Urinary bladder (tissue), 4 donors: Measurements from ENCODE around the gene TIMM22. TPM values are rescaled to one million over a fixed set of nuclear protein-coding genes. Genes with fewer than 3 reads are reported as not detected.

ENCODE experiments used
- DNase-seq: peaks from one replicate; pipeline ENCODE4 v3.0.0-alpha.2; 2015; ENCODE audit errors: extremely low spot score
- H3K27ac ChIP-seq: one replicate; pipeline ENCODE4 v1.5.1; 2013; ENCODE audit warnings: low read depth, mild to moderate bottlenecking, moderate library complexity
- H3K36me3 ChIP-seq: one replicate; pipeline ENCODE4 v1.6.1; 2013; ENCODE audit warnings: mild to moderate bottlenecking, moderate library complexity; ENCODE audit not compliant: insufficient read depth
- H3K4me1 ChIP-seq: one replicate; pipeline ENCODE4 v1.6.1; 2013; ENCODE audit warnings: mild to moderate bottlenecking, moderate library complexity; ENCODE audit not compliant: insufficient read depth
- H3K4me3 ChIP-seq: one replicate; pipeline ENCODE4 v1.5.1; 2013; ENCODE audit warnings: low read depth, low read length
- WGBS: extraction: QIAGEN DNeasy Blood & Tissue Kit; methylation state at CpG from one replicate; pipeline ENCODE4 v1.1.7; 2013; 5-methylcytosine and 5-hydroxymethylcytosine counted together
- polyA plus RNA-seq: library from polyadenylated mRNA; stranded (reverse); fragments of 200-250 nt; gene quantifications from one replicate; pipeline ENCODE4 v1.2.3, GENCODE V29; 2013
- total RNA-seq: library from RNA; depleted of rRNA; stranded (reverse); fragments of >200 nt; gene quantifications from one replicate; pipeline ENCODE4 v1.2.3, GENCODE V29; 2014
- donor health status: healthy with polysubstance abuse.
- donor health status: healthy.

The TIMM22 gene
- total and polyA plus RNA-seq, 2 donors: 9.3 to 11.3 TPM

GRCh38 chr17:1027044-1027443 lies 30.1 kb downstream of the TIMM22 start:
- H3K4me1 ChIP-seq: no peaks in the 10 kb centered on the region
- H3K27ac ChIP-seq: no peak overlapping the region
- WGBS: 89% methylated on average over 9 of the region's 9 CpGs
- DNase-seq: no peak
- H3K36me3 ChIP-seq: no peaks in the 10 kb centered on the region
- H3K4me3 ChIP-seq: no peak overlapping the region

- Histone ChIP-seq H3K4me1 (no peaks in the 10 kb centered on the region), H3K4me3 (no peak overlapping the region), H3K27ac (peak overlapping the region; percentile 75), H3K36me3 (no peaks in the 10 kb centered on the region)
- no peak for DNase-seq
- 65% methylated on average over 30 of the region's 30 CpGs for WGBS
These were observed 32.4 kb downstream of the TIMM22 start for GRCh38 chr17:1029196-1029921.

- no peak overlapping the region for H3K27ac ChIP-seq
- no peak overlapping the region for H3K4me3 ChIP-seq
- H3K36me3 ChIP-seq: no peaks in the 10 kb centered on the region
- 71% methylated on average over 20 of the region's 20 CpGs for WGBS
- DNase-seq: no peak
- H3K4me1 ChIP-seq: no peaks in the 10 kb centered on the region
These were observed 33.2 kb downstream of the TIMM22 start for GRCh38 chr17:1029922-1030644.

- Histone ChIP-seq H3K4me3 (peak overlapping the region; percentile 37), H3K27ac (no peak overlapping the region), H3K36me3 (no peaks in the 10 kb centered on the region), H3K4me1 (no peaks in the 10 kb centered on the region)
- 30% methylated on average over 45 of the region's 45 CpGs for WGBS
- no peak for DNase-seq
These were observed 34.0 kb downstream of the TIMM22 start for GRCh38 chr17:1030684-1031532.

- H3K27ac ChIP-seq: no peak overlapping the region
- WGBS: 20% methylated on average over 27 of the region's 35 CpGs
- H3K4me1 ChIP-seq: no peaks in the 10 kb centered on the region
- H3K4me3 ChIP-seq: peak overlapping the region; percentile 37
- no peak for DNase-seq
- H3K36me3 ChIP-seq: no peaks in the 10 kb centered on the region
These were observed 34.8 kb downstream of the TIMM22 start for GRCh38 chr17:1031711-1032110.

GRCh38 chr17:1032391-1032790 lies 35.5 kb downstream of the TIMM22 start:
- H3K27ac ChIP-seq: no peak overlapping the region
- no peaks in the 10 kb centered on the region for H3K4me1 ChIP-seq
- no peak overlapping the region for H3K4me3 ChIP-seq
- H3K36me3 ChIP-seq: no peaks in the 10 kb centered on the region
- DNase-seq: no peak
- 84% methylated on average over 27 of the region's 27 CpGs for WGBS

GRCh38 chr17:1033503-1033902 lies 36.6 kb downstream of the TIMM22 start:
- H3K4me3 ChIP-seq: no peak overlapping the region
- DNase-seq: no peak
- no peak overlapping the region for H3K27ac ChIP-seq
- WGBS: 90% methylated on average over 11 of the region's 11 CpGs
- no peaks in the 10 kb centered on the region for H3K4me1 ChIP-seq
- no peaks in the 10 kb centered on the region for H3K36me3 ChIP-seq

- no peak for DNase-seq
- no peaks in the 10 kb centered on the region for H3K4me1 ChIP-seq
These were observed 37.8 kb downstream of the TIMM22 start for GRCh38 chr17:1034652-1035210.

GRCh38 chr17:1035546-1036170 lies 38.7 kb downstream of the TIMM22 start:
- WGBS: 56% methylated on average over 17 of the region's 17 CpGs
- Histone ChIP-seq H3K4me1 (no peaks in the 10 kb centered on the region), H3K4me3 (no peak overlapping the region), H3K36me3 (no peaks in the 10 kb centered on the region), H3K27ac (no peak overlapping the region)
- no peak for DNase-seq

More at GRCh38 chr17:1034652-1035210, 37.8 kb downstream of the TIMM22 start:
- no peaks in the 10 kb centered on the region for H3K36me3 ChIP-seq
- no peak overlapping the region for H3K27ac ChIP-seq
- H3K4me3 ChIP-seq: no peak overlapping the region
- WGBS: 92% methylated on average over 20 of the region's 20 CpGs

GRCh38 chr17:1036171-1036844 lies 39.4 kb downstream of the TIMM22 start:
- DNase-seq: no peak
- 90% methylated on average over 24 of the region's 24 CpGs for WGBS
- no peaks in the 10 kb centered on the region for H3K4me1 ChIP-seq
- H3K27ac ChIP-seq: no peak overlapping the region
- H3K36me3 ChIP-seq: no peaks in the 10 kb centered on the region
- H3K4me3 ChIP-seq: no peak overlapping the region

- no peaks in the 10 kb centered on the region for H3K4me1 ChIP-seq
- no peak overlapping the region for H3K4me3 ChIP-seq
- H3K27ac ChIP-seq: no peak overlapping the region
- no peaks in the 10 kb centered on the region for H3K36me3 ChIP-seq
- no peak for DNase-seq
- 96% methylated on average over 2 of the region's 2 CpGs for WGBS
These were observed 39.9 kb downstream of the TIMM22 start for GRCh38 chr17:1036845-1037237.

- Histone ChIP-seq H3K4me3 (no peak overlapping the region), H3K4me1 (no peaks in the 10 kb centered on the region), H3K36me3 (no peaks in the 10 kb centered on the region), H3K27ac (no peak overlapping the region)
- no peak for DNase-seq
- WGBS: 86% methylated on average over 19 of the region's 19 CpGs
These were observed 40.4 kb downstream of the TIMM22 start for GRCh38 chr17:1037238-1037879.
